Prostate gland (tissue), 2 donors: ENCODE measurements around the gene TAS2R7.

Source experiments
- CTCF ChIP-seq, 4 experiments: fragments of 200-600 bp in 2 of 4; fragments of 450-650 bp in 2 of 4; sonication (generic) in 2 of 4; IDR thresholded peaks; 1 replicate in 3 of 4; 2 replicates in 1 of 4; pipeline ENCODE4 v1.5.1; 2016 to 2019; ENCODE audit warnings: antibody characterized with exemption in 4 of 4, mild to moderate bottlenecking in 2 of 4, moderate library complexity in 2 of 4
- POLR2A ChIP-seq: fragments of 450-650 bp; IDR thresholded peaks from one replicate; pipeline ENCODE4 v1.6.1; 2016; ENCODE audit warnings: antibody characterized with exemption, mild to moderate bottlenecking
- POLR2AphosphoS5 ChIP-seq: sonication (generic); formaldehyde crosslinking; IDR thresholded peaks from one replicate; pipeline ENCODE4 v1.6.1; 2017; ENCODE audit warnings: antibody characterized with exemption

GRCh38 chr12:10838461-10838860, 36.0 kb upstream of the TAS2R7 start:
- no peak for TF ChIP-seq CTCF (IDR thresholded peaks at IDR 0.05)
- TF ChIP-seq POLR2AphosphoS5 = no peak
- TF ChIP-seq POLR2A = no peak
